Stimulated activated effector memory CD8-positive, alpha-beta T cell treated with anti-CD3 and anti-CD28 coated beads, Interleukin-12 subunit alpha, Interleukin-12 subunit beta, amount 100 ng/mL, for 72 hours (primary cell): ENCODE results near the gene TEX264.
"Not testable (repeated sequence)": the region's sequence is repeated elsewhere in the genome, so short reads cannot be mapped to it uniquely, and the experiment has no call there.

Experiments used
- ATAC-seq: fragments of 150-1000 bp; cut with Tn5 transposase; 2 replicates; pipeline ENCODE4 v1.10.0; 2021
- DNase-seq, 2 donors: peaks; one replicate each; pipeline ENCODE4 v3.0.0; 2021 to 2022; ENCODE audit warnings: low spot score in 2 of 2
- H3K27ac Mint-ChIP-seq: one replicate; pipeline ENCODE4 v1.8.0; 2022; ENCODE audit warnings: mild to moderate bottlenecking, mixed read lengths
- H3K36me3 Mint-ChIP-seq: one replicate; pipeline ENCODE4 v1.8.0; 2022; ENCODE audit warnings: mild to moderate bottlenecking, mixed read lengths
- H3K4me1 Mint-ChIP-seq: one replicate; pipeline ENCODE4 v1.8.0; 2022; ENCODE audit warnings: mixed read lengths
- H3K4me3 Mint-ChIP-seq: one replicate; pipeline ENCODE4 v1.8.0; 2022; ENCODE audit warnings: mild to moderate bottlenecking, mixed read lengths
- H3K9me3 Mint-ChIP-seq: one replicate; pipeline ENCODE4 v1.8.0; 2022; ENCODE audit warnings: mixed read lengths

Gene TEX264

DNA sequence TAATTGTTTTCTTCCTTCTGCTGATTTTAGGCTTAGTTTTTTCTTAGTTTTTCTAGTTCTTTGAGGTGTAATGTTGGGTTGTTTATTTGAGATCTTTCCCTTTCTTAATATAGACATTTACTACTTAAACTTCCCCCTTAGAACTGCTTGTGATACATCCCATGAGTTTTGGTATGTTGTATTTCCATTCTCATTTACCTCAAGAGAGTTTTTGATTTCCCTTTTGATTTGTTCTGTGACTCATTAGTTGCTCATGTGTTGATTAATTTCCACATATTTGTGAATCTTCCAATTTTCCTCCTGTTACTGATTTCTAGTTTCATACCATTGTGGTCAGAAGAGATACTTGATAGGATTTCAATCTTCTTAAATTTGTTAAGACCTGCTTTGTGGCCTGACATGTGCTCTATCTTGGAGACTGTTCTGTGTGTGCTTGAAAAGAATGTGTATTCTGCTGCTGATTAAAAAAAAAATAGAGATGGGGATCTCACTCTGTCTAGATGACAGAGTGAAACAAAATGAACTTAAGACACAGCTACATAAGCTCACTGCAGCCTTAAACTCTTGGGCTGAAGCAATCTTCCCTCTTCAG is 58.1 kb downstream of the TEX264 start:
- Mint-ChIP-seq H3K4me3 (no peak overlapping the region), H3K27ac (peak overlapping the region; percentile 3), H3K9me3 (no peaks in the 10 kb centered on the region), H3K4me1 (peaks cover 32% of the 10 kb centered on the region), H3K36me3 (no peaks in the 10 kb centered on the region)
- DNase-seq (no peak), ATAC-seq (peak; percentile 67)

- Mint-ChIP-seq H3K36me3 (no peaks in the 10 kb centered on the region), H3K4me1 (peaks cover 27% of the 10 kb centered on the region), H3K4me3 (peak overlapping the region; percentile 30), H3K27ac (peak overlapping the region; percentile 38), H3K9me3 (no peaks in the 10 kb centered on the region)
- no peak for DNase-seq
- ATAC-seq, result peak; percentile 43
Measured at GRCh38 chr3:51733859-51734571, 63.0 kb downstream of the TEX264 start.

- peak overlapping the region; percentile 38 for H3K27ac Mint-ChIP-seq
- peaks cover 22% of the 10 kb centered on the region for H3K4me1 Mint-ChIP-seq
- peak in 1 of 2 donors; percentile 60 for DNase-seq
- ATAC-seq, result peak; percentile 94
- H3K4me3 Mint-ChIP-seq, result peak overlapping the region; percentile 30
- no peaks in the 10 kb centered on the region for H3K9me3 Mint-ChIP-seq
- H3K36me3 Mint-ChIP-seq, result no peaks in the 10 kb centered on the region
Measured at GRCh38 chr3:51734572-51734907, 63.5 kb downstream of the TEX264 start.

DNA sequence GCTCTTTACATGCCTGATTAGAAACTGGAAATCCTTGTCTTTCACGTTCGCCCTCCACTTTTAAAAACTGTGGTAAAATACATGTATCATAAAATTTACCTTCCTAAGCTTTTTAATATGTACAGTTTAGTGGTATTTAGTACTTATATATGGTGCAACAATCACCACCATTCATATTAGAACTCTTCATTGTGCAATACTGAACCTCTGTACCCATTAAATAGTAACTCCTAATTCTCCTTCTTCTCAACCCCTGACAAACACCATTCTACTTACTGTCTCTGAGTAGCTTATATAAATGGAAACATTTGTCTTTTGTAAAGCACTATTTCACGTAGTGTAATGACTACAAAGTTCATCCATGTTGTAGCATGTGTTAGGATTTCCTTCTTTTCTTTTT is 64.0 kb downstream of the TEX264 start:
- H3K9me3 Mint-ChIP-seq, result no peaks in the 10 kb centered on the region
- peak overlapping the region; percentile 38 for H3K27ac Mint-ChIP-seq
- H3K4me3 Mint-ChIP-seq, result peak overlapping the region; percentile 30
- DNase-seq (no peak), ATAC-seq (no peak)
- H3K4me1 Mint-ChIP-seq, result peaks cover 17% of the 10 kb centered on the region
- no peaks in the 10 kb centered on the region for H3K36me3 Mint-ChIP-seq

DNA sequence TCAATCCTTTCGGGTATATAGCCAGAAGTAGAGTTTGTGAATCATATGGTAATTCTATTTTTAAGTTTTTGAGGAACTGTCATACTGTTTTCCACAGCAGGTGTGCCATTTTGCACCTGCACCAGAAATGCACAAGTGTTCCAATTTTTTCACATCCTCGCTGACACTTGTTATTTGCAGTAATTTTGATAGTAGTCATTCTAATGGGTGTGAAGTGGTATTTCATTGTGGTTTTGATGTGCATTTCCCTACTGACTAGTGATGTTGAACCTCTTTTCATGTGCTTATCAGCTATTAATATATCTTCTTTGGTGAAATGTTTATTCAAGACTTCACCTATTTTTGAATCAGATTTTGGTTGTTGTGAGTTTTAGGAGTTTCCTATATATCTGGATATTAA is 64.9 kb downstream of the TEX264 start:
- H3K27ac Mint-ChIP-seq, result no peak overlapping the region
- H3K4me1 Mint-ChIP-seq, result peaks cover 17% of the 10 kb centered on the region
- DNase-seq (peak in 1 of 2 donors; percentile 28), ATAC-seq (peak; percentile 60)
- H3K4me3 Mint-ChIP-seq, result no peak overlapping the region
- H3K36me3 Mint-ChIP-seq, result no peaks in the 10 kb centered on the region
- H3K9me3 Mint-ChIP-seq, result no peaks in the 10 kb centered on the region

DNA sequence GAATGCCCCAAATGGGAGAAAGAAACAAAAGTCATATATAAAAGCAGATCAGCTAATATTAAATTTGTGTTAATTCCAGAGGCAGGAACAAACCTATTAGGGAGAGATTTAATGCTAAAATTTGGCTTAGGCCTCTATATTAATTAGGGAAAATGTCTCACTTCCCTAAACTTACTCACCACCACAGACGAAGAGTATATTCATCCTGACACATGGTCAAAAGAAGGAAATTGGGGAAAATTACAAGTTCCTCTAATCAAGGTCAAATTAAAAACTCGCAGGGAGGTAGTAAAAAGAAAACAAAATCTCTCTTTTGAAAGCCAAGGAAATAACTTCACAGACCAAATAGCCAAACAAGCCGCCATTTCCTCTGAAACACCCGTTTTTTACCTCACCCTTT is 68.1 kb downstream of the TEX264 start:
- H3K4me1 Mint-ChIP-seq, result peaks cover 20% of the 10 kb centered on the region
- DNase-seq (no peak), ATAC-seq (no peak)
- no peak overlapping the region for H3K4me3 Mint-ChIP-seq
- H3K27ac Mint-ChIP-seq, result no peak overlapping the region
- no peaks in the 10 kb centered on the region for H3K9me3 Mint-ChIP-seq
- no peaks in the 10 kb centered on the region for H3K36me3 Mint-ChIP-seq

- not testable (repeated sequence) for ATAC-seq, H3K27ac Mint-ChIP-seq, H3K36me3 Mint-ChIP-seq, H3K4me1 Mint-ChIP-seq, H3K9me3 Mint-ChIP-seq, H3K4me3 Mint-ChIP-seq
- peak in 1 of 2 donors; percentile 33 for DNase-seq
Measured at GRCh38 chr3:51742320-51742719, 71.3 kb downstream of the TEX264 start.

DNA sequence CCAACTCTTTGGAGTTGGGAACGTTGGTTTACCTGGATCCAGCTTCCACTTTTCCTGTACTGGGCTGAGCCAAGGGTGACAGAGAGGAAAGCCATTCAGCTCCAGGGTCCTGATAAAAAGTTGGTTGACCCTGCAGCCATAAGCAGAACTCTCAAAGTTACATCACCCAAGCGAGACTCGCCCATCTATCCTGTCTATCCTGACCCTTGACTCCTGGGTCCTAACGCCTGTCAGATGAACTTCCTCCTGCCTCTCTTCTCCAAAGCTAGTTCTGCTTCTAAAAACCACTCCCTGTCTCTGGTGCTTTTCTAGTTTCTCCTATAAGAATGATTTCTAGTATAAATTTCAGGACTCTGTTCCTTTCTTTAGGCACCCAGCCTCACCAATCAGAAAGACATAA is 71.9 kb downstream of the TEX264 start:
- DNase-seq, H3K4me3 Mint-ChIP-seq, H3K4me1 Mint-ChIP-seq, H3K9me3 Mint-ChIP-seq, ATAC-seq, H3K36me3 Mint-ChIP-seq, H3K27ac Mint-ChIP-seq: not testable (repeated sequence)

DNA sequence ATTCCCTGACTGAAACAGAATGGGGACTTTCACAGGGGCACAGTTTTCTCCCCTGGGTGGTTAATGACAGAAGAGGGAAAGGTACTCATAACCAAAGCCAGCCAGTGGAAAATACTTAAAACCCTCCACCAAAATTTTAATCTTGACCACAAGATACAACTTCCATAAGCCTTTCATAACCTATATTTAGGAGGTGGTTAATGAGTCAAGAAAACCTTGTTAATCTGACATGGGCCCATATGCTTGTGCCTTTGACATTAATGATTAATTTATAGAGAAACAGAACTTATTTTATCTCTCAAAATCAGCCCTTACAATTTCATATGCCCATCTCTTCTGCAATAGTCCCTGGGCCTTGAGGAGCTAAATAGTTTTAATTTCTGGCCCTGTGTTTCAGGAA is 76.8 kb downstream of the TEX264 start:
- DNase-seq (no peak), ATAC-seq (peak; percentile 57)
- Mint-ChIP-seq H3K4me3 (no peak overlapping the region), H3K36me3 (no peaks in the 10 kb centered on the region), H3K27ac (no peak overlapping the region), H3K9me3 (no peaks in the 10 kb centered on the region), H3K4me1 (peaks cover 21% of the 10 kb centered on the region)

- H3K9me3 Mint-ChIP-seq, result no peaks in the 10 kb centered on the region
- H3K4me3 Mint-ChIP-seq, result no peak overlapping the region
- H3K36me3 Mint-ChIP-seq, result no peaks in the 10 kb centered on the region
- peaks cover 16% of the 10 kb centered on the region for H3K4me1 Mint-ChIP-seq
- ATAC-seq (no peak), DNase-seq (no peak)
- no peak overlapping the region for H3K27ac Mint-ChIP-seq
Measured at GRCh38 chr3:51748327-51748726, 77.3 kb downstream of the TEX264 start.

- DNase-seq (no peak), ATAC-seq (no peak)
- Mint-ChIP-seq H3K27ac (no peak overlapping the region), H3K4me1 (peaks cover 15% of the 10 kb centered on the region), H3K4me3 (no peak overlapping the region), H3K9me3 (no peaks in the 10 kb centered on the region), H3K36me3 (no peaks in the 10 kb centered on the region)
Measured at GRCh38 chr3:51750878-51751277, 79.8 kb downstream of the TEX264 start.

DNA sequence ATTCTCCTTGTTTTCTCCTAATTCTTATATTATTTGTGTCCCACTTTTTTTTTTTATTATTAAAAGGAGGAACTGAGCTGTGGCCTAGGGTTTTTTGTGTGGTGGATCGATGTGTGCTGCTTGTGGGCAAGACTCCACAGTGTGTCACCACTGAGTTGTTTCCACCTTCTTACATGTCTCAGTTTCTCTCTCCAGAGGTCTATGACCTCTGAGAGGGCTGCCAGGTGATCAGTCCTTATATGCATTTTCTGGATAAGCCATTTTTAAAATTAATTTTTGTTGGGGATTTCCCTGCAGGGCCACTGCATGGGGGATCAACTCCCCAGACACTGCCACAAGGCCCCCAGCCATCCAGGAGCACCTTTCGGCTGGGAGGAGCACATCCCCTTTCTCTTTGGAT is 80.2 kb downstream of the TEX264 start:
- Mint-ChIP-seq H3K27ac (no peak overlapping the region), H3K4me3 (no peak overlapping the region), H3K4me1 (peaks cover 15% of the 10 kb centered on the region), H3K9me3 (peaks cover 3% of the 10 kb centered on the region), H3K36me3 (no peaks in the 10 kb centered on the region)
- DNase-seq, result no peak
- no peak for ATAC-seq
